ENCODE results near the gene CBARP. TPM values are rescaled to one million over a fixed set of nuclear protein-coding genes. Genes with fewer than 3 reads are reported as not detected.

CBARP gene
- total and polyA plus RNA-seq, 2 of the 13 experiments (the other 11 are each of a cell fraction or from before 2014, with no cell fraction given) = 1.2 to 1.4 TPM

DNA sequence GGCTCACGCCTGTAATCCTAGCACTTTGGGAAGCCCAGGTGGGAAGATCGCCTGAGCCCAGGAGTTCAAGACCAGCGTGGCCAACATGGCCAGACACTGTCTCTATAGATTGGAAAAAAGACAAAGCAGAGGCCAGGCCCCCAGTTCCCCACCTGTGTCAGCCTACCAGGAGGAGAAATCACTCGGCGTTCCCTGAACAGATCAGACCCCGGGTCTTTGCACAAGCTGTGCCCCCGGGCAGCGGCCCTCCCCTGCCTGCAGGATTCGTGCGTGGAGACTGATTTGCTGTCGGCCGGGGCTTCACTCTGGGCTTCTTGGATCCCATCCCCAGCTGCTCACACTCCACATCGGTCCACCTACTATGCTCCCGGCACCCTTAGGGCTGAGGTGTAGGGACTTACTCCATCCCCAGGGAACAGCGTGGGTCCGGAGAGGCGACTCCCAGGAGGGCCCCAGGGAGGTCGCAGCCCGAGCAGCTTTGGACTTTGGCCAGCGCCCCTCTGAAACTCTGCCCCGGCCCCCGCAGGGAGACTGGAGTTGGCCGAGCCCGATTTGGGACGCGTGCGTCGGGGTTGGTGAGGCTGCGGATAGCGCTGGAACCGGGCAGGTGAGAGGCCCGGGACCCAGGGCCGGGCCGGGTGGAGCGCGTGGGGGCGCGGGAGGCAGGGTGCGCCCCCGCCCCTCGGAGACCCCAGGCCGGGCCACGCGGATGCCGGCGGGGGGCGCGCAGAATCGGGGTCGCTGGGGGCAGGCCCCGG, 47.4 kb upstream of the CBARP start (continued):
- TF ChIP-seq, protein P1, sequence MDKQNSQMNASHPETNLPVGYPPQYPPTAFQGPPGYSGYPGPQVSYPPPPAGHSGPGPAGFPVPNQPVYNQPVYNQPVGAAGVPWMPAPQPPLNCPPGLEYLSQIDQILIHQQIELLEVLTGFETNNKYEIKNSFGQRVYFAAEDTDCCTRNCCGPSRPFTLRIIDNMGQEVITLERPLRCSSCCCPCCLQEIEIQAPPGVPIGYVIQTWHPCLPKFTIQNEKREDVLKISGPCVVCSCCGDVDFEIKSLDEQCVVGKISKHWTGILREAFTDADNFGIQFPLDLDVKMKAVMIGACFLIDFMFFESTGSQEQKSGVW (CRISPR knock-in tag; IDR thresholded peaks at IDR 0.05; ENCODE audit: borderline replicate concordance) = no peak
- TF ChIP-seq, protein P2, sequence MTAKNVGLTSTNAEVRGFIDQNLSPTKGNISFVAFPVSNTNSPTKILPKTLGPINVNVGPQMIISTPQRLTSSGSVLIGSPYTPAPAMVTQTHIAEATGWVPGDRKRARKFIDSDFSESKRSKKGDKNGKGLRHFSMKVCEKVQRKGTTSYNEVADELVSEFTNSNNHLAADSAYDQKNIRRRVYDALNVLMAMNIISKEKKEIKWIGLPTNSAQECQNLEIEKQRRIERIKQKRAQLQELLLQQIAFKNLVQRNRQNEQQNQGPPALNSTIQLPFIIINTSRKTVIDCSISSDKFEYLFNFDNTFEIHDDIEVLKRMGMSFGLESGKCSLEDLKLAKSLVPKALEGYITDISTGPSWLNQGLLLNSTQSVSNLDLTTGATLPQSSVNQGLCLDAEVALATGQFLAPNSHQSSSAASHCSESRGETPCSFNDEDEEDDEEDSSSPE (CRISPR knock-in tag; IDR thresholded peaks at IDR 0.05) = peak; percentile 35; the same call in 1 of the 2 replicates
- no peak for TF ChIP-seq NFATC3 (CRISPR knock-in tag; IDR thresholded peaks at IDR 0.05)
- no peak for TF ChIP-seq BCL6 (CRISPR knock-in tag; IDR thresholded peaks at IDR 0.05)
- no peak for TF ChIP-seq ZNF124 (CRISPR knock-in tag; IDR thresholded peaks at IDR 0.05)
- TF ChIP-seq, protein P3, sequence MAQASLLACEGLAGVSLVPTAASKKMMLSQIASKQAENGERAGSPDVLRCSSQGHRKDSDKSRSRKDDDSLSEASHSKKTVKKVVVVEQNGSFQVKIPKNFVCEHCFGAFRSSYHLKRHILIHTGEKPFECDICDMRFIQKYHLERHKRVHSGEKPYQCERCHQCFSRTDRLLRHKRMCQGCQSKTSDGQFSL (CRISPR knock-in tag; IDR thresholded peaks at IDR 0.05) = no peak
- no peak for TF ChIP-seq HES4 (CRISPR knock-in tag; IDR thresholded peaks at IDR 0.05; ENCODE audit: borderline replicate concordance)
- TF ChIP-seq, protein P4, sequence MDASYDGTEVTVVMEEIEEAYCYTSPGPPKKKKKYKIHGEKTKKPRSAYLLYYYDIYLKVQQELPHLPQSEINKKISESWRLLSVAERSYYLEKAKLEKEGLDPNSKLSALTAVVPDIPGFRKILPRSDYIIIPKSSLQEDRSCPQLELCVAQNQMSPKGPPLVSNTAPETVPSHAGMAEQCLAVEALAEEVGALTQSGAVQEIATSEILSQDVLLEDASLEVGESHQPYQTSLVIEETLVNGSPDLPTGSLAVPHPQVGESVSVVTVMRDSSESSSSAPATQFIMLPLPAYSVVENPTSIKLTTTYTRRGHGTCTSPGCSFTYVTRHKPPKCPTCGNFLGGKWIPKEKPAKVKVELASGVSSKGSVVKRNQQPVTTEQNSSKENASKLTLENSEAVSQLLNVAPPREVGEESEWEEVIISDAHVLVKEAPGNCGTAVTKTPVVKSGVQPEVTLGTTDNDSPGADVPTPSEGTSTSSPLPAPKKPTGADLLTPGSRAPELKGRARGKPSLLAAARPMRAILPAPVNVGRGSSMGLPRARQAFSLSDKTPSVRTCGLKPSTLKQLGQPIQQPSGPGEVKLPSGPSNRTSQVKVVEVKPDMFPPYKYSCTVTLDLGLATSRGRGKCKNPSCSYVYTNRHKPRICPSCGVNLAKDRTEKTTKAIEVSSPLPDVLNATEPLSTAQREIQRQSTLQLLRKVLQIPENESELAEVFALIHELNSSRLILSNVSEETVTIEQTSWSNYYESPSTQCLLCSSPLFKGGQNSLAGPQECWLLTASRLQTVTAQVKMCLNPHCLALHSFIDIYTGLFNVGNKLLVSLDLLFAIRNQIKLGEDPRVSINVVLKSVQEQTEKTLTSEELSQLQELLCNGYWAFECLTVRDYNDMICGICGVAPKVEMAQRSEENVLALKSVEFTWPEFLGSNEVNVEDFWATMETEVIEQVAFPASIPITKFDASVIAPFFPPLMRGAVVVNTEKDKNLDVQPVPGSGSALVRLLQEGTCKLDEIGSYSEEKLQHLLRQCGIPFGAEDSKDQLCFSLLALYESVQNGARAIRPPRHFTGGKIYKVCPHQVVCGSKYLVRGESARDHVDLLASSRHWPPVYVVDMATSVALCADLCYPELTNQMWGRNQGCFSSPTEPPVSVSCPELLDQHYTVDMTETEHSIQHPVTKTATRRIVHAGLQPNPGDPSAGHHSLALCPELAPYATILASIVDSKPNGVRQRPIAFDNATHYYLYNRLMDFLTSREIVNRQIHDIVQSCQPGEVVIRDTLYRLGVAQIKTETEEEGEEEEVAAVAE (CRISPR knock-in tag; IDR thresholded peaks at IDR 0.05; ENCODE audit: borderline replicate concordance) = no peak
- TF ChIP-seq KLF12 (CRISPR knock-in tag; IDR thresholded peaks at IDR 0.05; ENCODE audit: borderline replicate concordance) = no peak
- TF ChIP-seq MED8 (CRISPR knock-in tag; IDR thresholded peaks at IDR 0.05; ENCODE audit: insufficient replicate concordance) = no peak
- no peak for TF ChIP-seq SETDB1 (CRISPR knock-in tag; IDR thresholded peaks at IDR 0.05; ENCODE audit: borderline replicate concordance)
- TF ChIP-seq NFRKB (IDR thresholded peaks at IDR 0.05) = no peak
- TF ChIP-seq SOX6 (IDR thresholded peaks at IDR 0.05) = no peak
- no peak for TF ChIP-seq SOX6 (CRISPR knock-in tag; IDR thresholded peaks at IDR 0.05)
- TF ChIP-seq ZNF879 (CRISPR knock-in tag; IDR thresholded peaks at IDR 0.05) = no peak
- TF ChIP-seq, protein P5, sequence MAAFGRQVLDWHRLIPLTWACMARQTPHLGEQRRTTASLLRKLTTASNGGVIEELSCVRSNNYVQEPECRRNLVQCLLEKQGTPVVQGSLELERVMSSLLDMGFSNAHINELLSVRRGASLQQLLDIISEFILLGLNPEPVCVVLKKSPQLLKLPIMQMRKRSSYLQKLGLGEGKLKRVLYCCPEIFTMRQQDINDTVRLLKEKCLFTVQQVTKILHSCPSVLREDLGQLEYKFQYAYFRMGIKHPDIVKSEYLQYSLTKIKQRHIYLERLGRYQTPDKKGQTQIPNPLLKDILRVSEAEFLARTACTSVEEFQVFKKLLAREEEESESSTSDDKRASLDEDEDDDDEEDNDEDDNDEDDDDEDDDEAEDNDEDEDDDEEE (CRISPR knock-in tag; IDR thresholded peaks at IDR 0.05) = no peak
- TF ChIP-seq XRCC5 (optimal IDR thresholded peaks at IDR 0.05; ENCODE audit: low read length) = peak; percentile 40
- TF ChIP-seq CREB1 (IDR thresholded peaks at IDR 0.05) = no peak
- no peak for TF ChIP-seq CREB1 (CRISPR knock-in tag; IDR thresholded peaks at IDR 0.05)
- TF ChIP-seq NR2F2 (IDR thresholded peaks at IDR 0.05; ENCODE audit: borderline replicate concordance, low read depth) = no peak
- TF ChIP-seq KDM3A (CRISPR knock-in tag; IDR thresholded peaks at IDR 0.05; ENCODE audit: low read depth) = no peak
- TF ChIP-seq ZNF768 (CRISPR knock-in tag; IDR thresholded peaks at IDR 0.05) = no peak
